ENCODE data around the gene WDR45B. TPM values are rescaled to one million over a fixed set of nuclear protein-coding genes. Genes with fewer than 3 reads are reported as not detected.
A peak's percentile ranks its signal among the peaks of the same experiment; 100 is the strongest.

The WDR45B gene
- total RNA-seq, 1 experiment from 2014 or later = 110 TPM

- no CpG with 5 or more reads among the region's 27 CpGs for WGBS (ENCODE audit: extremely low coverage, insufficient read length, low lambda C conversion rate)
- H3K36me3 Mint-ChIP-seq (ENCODE audit: insufficient read depth in 1 of 3, low read depth in 3 of 3) = peaks cover 37 to 64% (median 64%) of the 10 kb centered on the region in 3 experiments
- no peak overlapping the region for H4K8ac ChIP-seq (replicated peaks; ENCODE audit: insufficient read length, low read depth, low read length)
Observed at GRCh38 chr17:82588266-82589175, 59.7 kb downstream of the WDR45B start.

More at GRCh38 chr17:82588266-82589175, 59.7 kb downstream of the WDR45B start:
- H3K56ac ChIP-seq (ENCODE audit: insufficient read length, low read depth, low read length) = no peak overlapping the region
- H2BK20ac ChIP-seq (ENCODE audit: low read depth, low read length, poor library complexity, severe bottlenecking) = no peak overlapping the region
- no peak overlapping the region for H3K27ac ChIP-seq (ENCODE audit: insufficient read length, low read depth, low read length)
- no peak overlapping the region for H3K4ac ChIP-seq (ENCODE audit: low read depth, low read length)
- H2AFZ ChIP-seq (ENCODE audit: low read length) = no peak overlapping the region
- no peak overlapping the region for H3K18ac ChIP-seq (ENCODE audit: insufficient read length, low read depth, low read length)
- H2BK120ac ChIP-seq (ENCODE audit: low read depth, low read length, poor library complexity, severe bottlenecking) = no peak overlapping the region
- H3T11ph ChIP-seq (ENCODE audit: low read length) = no peak overlapping the region
- no peak overlapping the region for H3K14ac ChIP-seq (ENCODE audit: insufficient read depth, low read length)
- peak overlapping the region in 1 of 3 experiments; percentile 15; a peak in 1 of 7 replicates for H3K27ac Mint-ChIP-seq
- H4K91ac ChIP-seq (ENCODE audit: insufficient read length, low read depth, low read length) = no peak overlapping the region
- H3K4me2 ChIP-seq (ENCODE audit: insufficient read depth, insufficient read length, low read length) = no peak overlapping the region
- DNase-seq = no peak
- H3K4me1 Mint-ChIP-seq = peaks cover 3 to 9% of the 10 kb centered on the region in 2 experiments; a peak in 3 of 4 replicates
- no peaks in the 10 kb centered on the region for H3K79me1 ChIP-seq (ENCODE audit: insufficient read depth, low read depth, low read length, poor library complexity, severe bottlenecking)
- peaks cover 2% of the 10 kb centered on the region for H4K20me1 ChIP-seq (ENCODE audit: control insufficient read depth, insufficient read depth, insufficient read length)
- no peaks in the 10 kb centered on the region for H3K4me1 ChIP-seq (ENCODE audit: insufficient read depth, low read length)
- no peak for TF ChIP-seq CTCF (conservative IDR thresholded peaks at IDR 0.05)
- H2BK15ac ChIP-seq (ENCODE audit: low read depth, low read length) = no peak overlapping the region
- no peaks in the 10 kb centered on the region for H3K9me3 ChIP-seq (ENCODE audit: control insufficient read depth, low read depth, low read length)
- no peak overlapping the region for H4K5ac ChIP-seq (ENCODE audit: insufficient read length, low read depth, low read length)
- H3K23me2 ChIP-seq (ENCODE audit: insufficient read length, low read depth, low read length, poor library complexity, severe bottlenecking) = no peaks in the 10 kb centered on the region
- no peak overlapping the region for H3K23ac ChIP-seq (ENCODE audit: insufficient read length, low read depth, low read length)
- H2AK5ac ChIP-seq (ENCODE audit: insufficient read length, low read length) = no peak overlapping the region
- no peak overlapping the region for H2BK12ac ChIP-seq (ENCODE audit: insufficient read length, low read depth, low read length)
- H3K9me3 Mint-ChIP-seq = peaks cover 0 to 2% of the 10 kb centered on the region in 2 experiments; a peak in 1 of 5 replicates
- H3K9ac ChIP-seq (ENCODE audit: extremely low read depth, insufficient read length, low read length) = no peak overlapping the region
- H3K27me3 Mint-ChIP-seq (ENCODE audit: low read depth) = no peaks in the 10 kb centered on the region
- no peak overlapping the region for H2BK5ac ChIP-seq (ENCODE audit: insufficient read length, low read length)
- H3K27me3 ChIP-seq (ENCODE audit: insufficient read depth, low read length) = no peaks in the 10 kb centered on the region
- no peaks in the 10 kb centered on the region for H3K79me2 ChIP-seq (ENCODE audit: insufficient read depth, low read length)
- no peak overlapping the region for H3K4me3 Mint-ChIP-seq
